ENCODE data around the gene IQSEC2. TPM values are rescaled to one million over a fixed set of nuclear protein-coding genes. Genes with fewer than 3 reads are reported as not detected.

Gene IQSEC2
- total RNA-seq, 1 donor from 2014 or later: 38.9 TPM

DNA sequence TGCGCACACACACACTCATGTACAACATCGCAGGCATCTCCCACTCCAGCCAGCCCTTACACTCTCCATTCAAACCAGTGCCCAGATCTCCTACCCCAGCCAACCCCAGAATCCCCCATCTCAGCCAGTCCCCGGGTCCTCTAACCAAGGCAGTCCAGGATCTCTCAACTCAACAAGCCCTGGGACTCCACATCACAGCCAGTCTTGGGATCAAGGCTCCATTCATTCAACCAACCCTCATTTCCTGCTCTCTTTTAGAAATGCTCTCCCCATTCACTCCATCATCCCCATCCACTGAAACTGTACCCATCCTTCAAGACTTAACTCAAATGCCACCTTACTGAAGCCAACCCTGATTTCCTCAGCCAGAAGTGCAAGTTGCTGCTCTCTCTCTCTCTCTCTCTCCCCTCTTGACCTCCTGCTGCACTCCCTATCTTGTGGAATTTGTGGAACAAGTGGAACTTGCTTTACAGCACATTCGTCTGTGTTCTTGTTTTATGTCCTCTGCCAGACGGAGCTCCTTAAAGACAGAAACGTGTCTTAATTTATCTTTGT, 40.6 kb upstream of the IQSEC2 start:
- peaks cover 5% of the 10 kb centered on the region for H3K27me3 Mint-ChIP-seq (ENCODE audit: unreplicated experiment)
- peak overlapping the region; percentile 89 for H3K4me3 Mint-ChIP-seq (ENCODE audit: unreplicated experiment)
- H3K36me3 Mint-ChIP-seq (ENCODE audit: low read depth, unreplicated experiment): no peaks in the 10 kb centered on the region
- DNase-seq (ENCODE audit: low spot score): no peak
- TF ChIP-seq, protein P1, sequence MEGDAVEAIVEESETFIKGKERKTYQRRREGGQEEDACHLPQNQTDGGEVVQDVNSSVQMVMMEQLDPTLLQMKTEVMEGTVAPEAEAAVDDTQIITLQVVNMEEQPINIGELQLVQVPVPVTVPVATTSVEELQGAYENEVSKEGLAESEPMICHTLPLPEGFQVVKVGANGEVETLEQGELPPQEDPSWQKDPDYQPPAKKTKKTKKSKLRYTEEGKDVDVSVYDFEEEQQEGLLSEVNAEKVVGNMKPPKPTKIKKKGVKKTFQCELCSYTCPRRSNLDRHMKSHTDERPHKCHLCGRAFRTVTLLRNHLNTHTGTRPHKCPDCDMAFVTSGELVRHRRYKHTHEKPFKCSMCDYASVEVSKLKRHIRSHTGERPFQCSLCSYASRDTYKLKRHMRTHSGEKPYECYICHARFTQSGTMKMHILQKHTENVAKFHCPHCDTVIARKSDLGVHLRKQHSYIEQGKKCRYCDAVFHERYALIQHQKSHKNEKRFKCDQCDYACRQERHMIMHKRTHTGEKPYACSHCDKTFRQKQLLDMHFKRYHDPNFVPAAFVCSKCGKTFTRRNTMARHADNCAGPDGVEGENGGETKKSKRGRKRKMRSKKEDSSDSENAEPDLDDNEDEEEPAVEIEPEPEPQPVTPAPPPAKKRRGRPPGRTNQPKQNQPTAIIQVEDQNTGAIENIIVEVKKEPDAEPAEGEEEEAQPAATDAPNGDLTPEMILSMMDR (IDR thresholded peaks at IDR 0.05; ENCODE audit: unreplicated experiment): no peak
- peaks cover 30% of the 10 kb centered on the region for H3K4me1 Mint-ChIP-seq (ENCODE audit: unreplicated experiment)
- peak overlapping the region; percentile 44 for H3K27ac Mint-ChIP-seq (ENCODE audit: unreplicated experiment)
- H3K9me3 Mint-ChIP-seq (ENCODE audit: unreplicated experiment): no peaks in the 10 kb centered on the region

DNA sequence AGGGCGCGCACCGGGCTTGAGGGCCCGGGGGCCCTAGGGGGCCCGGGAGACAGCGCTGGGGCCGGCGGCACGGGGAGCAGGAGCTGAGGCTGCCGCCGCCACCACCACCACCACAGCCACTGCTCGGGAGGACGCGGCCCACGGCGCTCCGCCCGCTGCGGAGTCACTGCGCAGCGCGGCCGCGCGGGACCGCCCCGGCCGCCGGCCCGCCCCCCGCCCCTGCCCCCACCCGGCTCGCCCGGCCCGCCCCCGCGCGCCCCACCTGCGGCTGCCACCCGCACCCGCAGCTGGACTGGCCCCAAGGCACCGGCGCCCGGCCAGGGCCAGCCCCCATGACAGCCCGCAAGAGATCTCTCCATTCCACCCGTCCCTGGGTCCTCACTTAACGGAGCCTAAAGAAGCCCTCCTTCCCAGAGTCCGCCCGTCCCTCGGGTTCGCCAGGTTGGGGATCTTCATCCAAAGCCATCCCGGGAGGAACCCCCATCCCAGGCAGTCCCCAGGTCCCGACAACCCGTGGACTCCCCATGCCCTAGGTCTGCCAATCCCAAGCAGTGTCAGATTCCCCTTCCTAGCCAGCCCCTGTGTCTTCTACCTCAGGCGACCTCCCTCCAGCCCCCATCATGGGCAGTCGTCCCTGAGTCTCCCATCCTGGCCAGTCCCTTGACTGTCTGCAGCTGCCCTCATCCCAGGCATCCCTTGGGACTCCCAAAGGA, 40.0 kb upstream of the IQSEC2 start:
- peaks cover 5% of the 10 kb centered on the region for H3K27me3 Mint-ChIP-seq (ENCODE audit: unreplicated experiment)
- H3K4me1 Mint-ChIP-seq (ENCODE audit: unreplicated experiment): peaks cover 30% of the 10 kb centered on the region
- peak overlapping the region; percentile 44 for H3K27ac Mint-ChIP-seq (ENCODE audit: unreplicated experiment)
- no peaks in the 10 kb centered on the region for H3K36me3 Mint-ChIP-seq (ENCODE audit: low read depth, unreplicated experiment)
- peak overlapping the region; percentile 89 for H3K4me3 Mint-ChIP-seq (ENCODE audit: unreplicated experiment)
- no peaks in the 10 kb centered on the region for H3K9me3 Mint-ChIP-seq (ENCODE audit: unreplicated experiment)
- DNase-seq (ENCODE audit: low spot score): no peak
- TF ChIP-seq, protein P1 (IDR thresholded peaks at IDR 0.05; ENCODE audit: unreplicated experiment): no peak

DNA sequence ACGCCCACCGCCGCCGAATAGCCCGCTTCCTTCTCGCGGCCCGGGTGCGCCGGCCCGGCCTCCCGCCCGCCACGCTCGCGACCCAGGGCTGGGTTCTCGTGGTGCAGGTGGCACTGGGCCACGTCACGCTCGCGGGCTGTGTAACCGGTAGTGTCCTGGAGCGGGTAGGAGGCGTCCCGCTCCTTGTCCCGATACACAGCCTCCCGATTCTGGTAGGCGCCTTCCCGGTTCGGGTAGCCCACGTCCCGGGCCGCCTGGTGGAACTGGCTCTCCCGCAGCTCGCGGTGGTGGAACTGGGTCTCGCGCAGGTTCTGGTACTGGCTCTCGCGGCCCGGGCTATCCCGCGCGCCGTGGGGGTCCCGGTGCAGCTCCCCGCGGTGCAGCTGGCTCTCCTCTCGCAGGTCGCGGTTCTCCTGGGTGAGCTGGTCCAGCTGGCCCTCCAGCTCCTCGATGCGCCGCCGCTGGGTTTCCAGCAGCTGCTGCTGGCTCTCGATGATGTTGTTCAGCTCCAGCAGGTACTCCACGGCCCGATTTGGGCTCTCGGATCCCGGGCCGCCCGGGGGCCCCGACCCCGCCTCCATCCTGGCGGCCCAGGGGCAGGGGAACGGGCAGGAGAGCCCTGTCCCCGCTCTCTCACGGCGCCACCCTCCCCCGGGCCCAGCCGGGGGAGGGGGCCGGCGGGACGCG, 39.3 kb upstream of the IQSEC2 start:
- DNase-seq (ENCODE audit: low spot score): no peak
- no peaks in the 10 kb centered on the region for H3K36me3 Mint-ChIP-seq (ENCODE audit: low read depth, unreplicated experiment)
- TF ChIP-seq, protein P1 (IDR thresholded peaks at IDR 0.05; ENCODE audit: unreplicated experiment): no peak
- H3K27ac Mint-ChIP-seq (ENCODE audit: unreplicated experiment): no peak overlapping the region
- peaks cover 31% of the 10 kb centered on the region for H3K4me1 Mint-ChIP-seq (ENCODE audit: unreplicated experiment)
- no peaks in the 10 kb centered on the region for H3K9me3 Mint-ChIP-seq (ENCODE audit: unreplicated experiment)
- peaks cover 5% of the 10 kb centered on the region for H3K27me3 Mint-ChIP-seq (ENCODE audit: unreplicated experiment)
- no peak overlapping the region for H3K4me3 Mint-ChIP-seq (ENCODE audit: unreplicated experiment)

DNA sequence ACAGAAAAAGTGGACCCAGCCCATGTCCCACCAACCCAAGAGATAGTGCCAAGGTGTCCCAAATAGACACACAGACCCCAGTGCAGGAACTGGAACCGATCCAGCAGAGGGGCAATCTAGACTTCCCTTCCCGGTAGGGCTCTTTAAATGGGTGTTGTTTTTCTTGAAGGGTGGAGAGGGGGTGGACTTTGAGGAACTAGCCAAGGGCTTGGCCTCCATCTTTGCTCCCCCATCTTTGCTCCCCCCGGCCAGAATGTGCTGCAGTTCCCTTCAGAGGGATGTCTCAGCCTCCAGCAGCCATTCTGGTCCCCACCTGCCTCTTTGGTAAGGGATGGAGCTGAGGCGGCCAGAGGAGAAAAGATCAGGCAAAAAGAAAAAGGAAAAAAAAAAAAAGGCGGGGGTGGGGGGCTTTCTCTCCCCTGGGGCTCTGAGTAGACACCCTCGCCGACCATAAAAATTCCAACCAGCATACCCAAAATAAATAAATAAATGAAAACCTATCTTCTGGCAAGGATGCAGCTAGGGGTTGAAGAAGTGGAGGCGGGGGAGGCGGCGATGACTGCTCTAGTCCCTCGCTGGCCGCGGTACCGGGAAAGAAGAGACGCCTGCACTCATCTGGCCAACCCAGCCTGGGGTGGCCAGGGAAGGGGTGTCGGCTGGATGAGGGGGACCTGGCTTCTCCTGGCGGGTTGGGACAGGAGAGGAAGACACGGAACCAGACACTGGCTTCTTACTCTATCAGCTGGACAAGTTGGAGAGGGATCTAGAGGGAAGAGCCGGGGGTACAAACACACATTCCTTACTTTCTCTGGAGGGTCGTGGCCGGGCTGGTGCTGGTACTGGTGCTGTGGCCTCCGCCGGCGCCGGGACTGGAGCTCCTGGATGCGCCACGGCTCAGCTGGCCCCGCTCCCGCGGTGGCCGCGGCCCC, 38.5 kb upstream of the IQSEC2 start:
- no peak for DNase-seq (ENCODE audit: low spot score)
- H3K27me3 Mint-ChIP-seq (ENCODE audit: unreplicated experiment): peaks cover 5% of the 10 kb centered on the region
- H3K4me1 Mint-ChIP-seq (ENCODE audit: unreplicated experiment): peaks cover 31% of the 10 kb centered on the region
- peak overlapping the region; percentile 94 for H3K4me3 Mint-ChIP-seq (ENCODE audit: unreplicated experiment)
- H3K36me3 Mint-ChIP-seq (ENCODE audit: low read depth, unreplicated experiment): no peaks in the 10 kb centered on the region
- no peak overlapping the region for H3K27ac Mint-ChIP-seq (ENCODE audit: unreplicated experiment)
- TF ChIP-seq, protein P1 (IDR thresholded peaks at IDR 0.05; ENCODE audit: unreplicated experiment): no peak
- no peaks in the 10 kb centered on the region for H3K9me3 Mint-ChIP-seq (ENCODE audit: unreplicated experiment)
